DND-41 (cell line): ENCODE data around the gene PLEKHM3.

Experiments used
- CTCF ChIP-seq: IDR thresholded peaks from 2 replicates; pipeline ENCODE4 v1.5.1; 2012; ENCODE audit warnings: borderline replicate concordance, low read length, moderate library complexity, mild to moderate bottlenecking; ENCODE audit not compliant: poor library complexity, severe bottlenecking; ENCODE audit errors: extremely low read depth
- EZH2 ChIP-seq: IDR thresholded peaks from 3 replicates; pipeline ENCODE4 v1.6.1; 2012; ENCODE audit warnings: borderline replicate concordance, low read depth, mild to moderate bottlenecking, moderate library complexity, low read length, inconsistent platforms; ENCODE audit not compliant: severe bottlenecking

DNA sequence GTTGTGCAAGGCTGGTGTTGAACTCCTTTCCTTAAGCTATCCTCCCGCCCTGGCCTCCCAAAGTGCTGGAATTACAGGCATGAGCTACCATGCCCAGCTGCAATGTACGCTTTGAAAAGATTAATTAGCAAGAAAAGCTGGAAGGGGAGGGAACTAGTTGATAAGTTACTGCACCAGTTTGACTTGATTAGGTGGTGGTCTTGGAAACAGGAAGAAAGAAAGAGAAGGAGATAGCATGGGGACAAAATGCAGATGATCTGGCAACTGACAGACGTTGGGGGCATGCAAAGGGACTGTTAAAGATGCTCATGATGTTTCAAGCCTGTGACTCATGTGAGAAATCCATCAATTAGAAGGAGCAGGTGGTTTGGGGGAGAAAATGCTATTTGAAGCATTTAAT lies 68.6 kb downstream of the PLEKHM3 start:
- TF ChIP-seq CTCF = no peak
- TF ChIP-seq EZH2 = no peak
